Tibial nerve (tissue), 4 donors: ENCODE results near the gene CSRP3. TPM values are rescaled to one million over a fixed set of nuclear protein-coding genes. Genes with fewer than 3 reads are reported as not detected.

Source experiments
- DNase-seq, 2 donors: peaks; one replicate each; pipeline ENCODE4 v3.0.0-alpha.2; 2019; ENCODE audit warnings: low spot score in 2 of 2
- H3K27ac ChIP-seq, 4 donors: fragments of 200-600 bp; sonication (generic) in 3 of 4; one replicate each; pipeline ENCODE4 v1.5.1; 2017 to 2019; ENCODE audit warnings: mild to moderate bottlenecking in 1 of 4
- H3K27me3 ChIP-seq, 2 donors: fragments of 200-600 bp; sonication (generic) in 1 of 2; one replicate each; pipeline versions ENCODE4 v1.5.1 to v1.6.0; 2017 to 2019
- H3K36me3 ChIP-seq, 3 donors: fragments of 200-600 bp; sonication (generic); one replicate each; pipeline ENCODE4 v1.5.1; 2018 to 2019
- H3K4me1 ChIP-seq, 4 donors: fragments of 200-600 bp; sonication (generic) in 3 of 4; one replicate each; pipeline ENCODE4 v1.5.1; 2017 to 2019
- H3K4me3 ChIP-seq, 4 donors: fragments of 200-600 bp; sonication (generic) in 3 of 4; one replicate each; pipeline ENCODE4 v1.5.1; 2017 to 2019; ENCODE audit warnings: mild to moderate bottlenecking in 1 of 4, moderate library complexity in 1 of 4
- H3K9me3 ChIP-seq, 4 donors: fragments of 200-600 bp; sonication (generic) in 3 of 4; one replicate each; pipeline ENCODE4 v1.5.1; 2017 to 2019
- EP300 ChIP-seq, 2 donors: sonication (generic); formaldehyde crosslinking; IDR thresholded peaks; one replicate each; pipeline ENCODE4 v1.6.1; 2017; ENCODE audit warnings: antibody characterized with exemption in 2 of 2, mild to moderate bottlenecking in 1 of 2
- POLR2A ChIP-seq, 2 donors: fragments of 450-650 bp; IDR thresholded peaks; one replicate each; pipeline ENCODE4 v1.6.1; 2017; ENCODE audit warnings: antibody characterized with exemption in 2 of 2, mild to moderate bottlenecking in 2 of 2, moderate library complexity in 2 of 2
- WGBS, 2 donors: methylation state at CpG; one replicate each; pipeline ENCODE4 v1.1.5; 2018; 5-methylcytosine and 5-hydroxymethylcytosine counted together
- total RNA-seq, 4 donors: library from RNA; depleted of rRNA; stranded (reverse); fragments of >200 nt; gene quantifications; one replicate each; pipeline ENCODE4 v1.1.0, GENCODE V29; 2016
- TF ChIP-seq, protein P1 (sequence below), 5 experiments: fragments of 200-600 bp in 3 of 5; fragments of 450-650 bp in 2 of 5; sonication (generic) in 3 of 5; IDR thresholded peaks; one replicate each; pipeline ENCODE4 v1.5.1; 2016 to 2019; ENCODE audit warnings: antibody characterized with exemption in 5 of 5, mild to moderate bottlenecking in 3 of 5, moderate library complexity in 2 of 5

CSRP3 gene
- total RNA-seq, 4 donors from 2014 or later = not detected

DNA sequence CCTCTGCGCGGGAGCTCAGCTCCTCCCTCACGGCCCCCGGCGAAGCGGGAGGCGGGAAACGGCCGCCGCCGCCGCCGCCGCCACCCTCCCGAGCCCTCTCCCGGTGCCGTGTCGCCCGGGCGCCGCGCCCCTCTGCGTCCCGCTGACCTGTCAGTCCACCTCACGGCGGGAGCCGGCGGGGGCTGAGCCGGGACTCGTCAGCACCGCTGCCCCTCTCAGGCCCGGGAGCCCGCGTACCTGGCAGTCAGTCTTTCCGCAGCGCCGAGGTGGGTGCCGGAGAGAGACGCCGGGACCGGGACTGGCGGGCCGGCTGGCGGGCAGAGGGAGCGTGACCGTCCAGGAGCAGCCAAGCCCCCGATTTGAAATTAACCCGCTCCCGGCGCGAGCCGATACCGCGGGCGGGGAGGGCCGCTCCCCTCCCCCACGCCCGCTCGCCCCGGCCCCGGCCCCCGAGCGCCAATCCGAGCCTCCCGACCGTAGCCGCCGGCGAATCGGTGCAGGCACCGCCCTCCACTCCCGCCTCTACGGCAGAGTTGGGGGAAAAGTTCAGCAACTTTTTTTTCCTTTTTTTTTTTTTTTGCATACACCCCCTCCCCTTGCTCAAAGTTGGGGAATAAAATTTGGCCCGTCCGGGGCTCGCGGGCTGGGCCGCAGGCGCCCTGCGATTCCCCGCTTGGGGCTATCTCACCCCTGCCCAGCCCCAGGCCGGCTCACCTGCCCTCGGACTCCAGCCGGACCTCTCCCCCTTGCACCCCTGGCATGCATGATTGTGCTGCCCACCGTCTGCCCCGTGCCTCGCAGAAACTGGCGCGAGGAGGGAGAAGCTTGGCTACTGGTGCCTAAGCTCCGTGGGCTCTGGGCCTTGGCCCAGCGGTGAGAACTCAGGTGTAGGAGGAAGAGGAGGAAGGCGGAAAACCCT is 39.7 kb upstream of the CSRP3 start:
- TF ChIP-seq POLR2A (IDR thresholded peaks at IDR 0.05) (no peak), EP300 (IDR thresholded peaks at IDR 0.05) (no peak)
- TF ChIP-seq, protein P1, sequence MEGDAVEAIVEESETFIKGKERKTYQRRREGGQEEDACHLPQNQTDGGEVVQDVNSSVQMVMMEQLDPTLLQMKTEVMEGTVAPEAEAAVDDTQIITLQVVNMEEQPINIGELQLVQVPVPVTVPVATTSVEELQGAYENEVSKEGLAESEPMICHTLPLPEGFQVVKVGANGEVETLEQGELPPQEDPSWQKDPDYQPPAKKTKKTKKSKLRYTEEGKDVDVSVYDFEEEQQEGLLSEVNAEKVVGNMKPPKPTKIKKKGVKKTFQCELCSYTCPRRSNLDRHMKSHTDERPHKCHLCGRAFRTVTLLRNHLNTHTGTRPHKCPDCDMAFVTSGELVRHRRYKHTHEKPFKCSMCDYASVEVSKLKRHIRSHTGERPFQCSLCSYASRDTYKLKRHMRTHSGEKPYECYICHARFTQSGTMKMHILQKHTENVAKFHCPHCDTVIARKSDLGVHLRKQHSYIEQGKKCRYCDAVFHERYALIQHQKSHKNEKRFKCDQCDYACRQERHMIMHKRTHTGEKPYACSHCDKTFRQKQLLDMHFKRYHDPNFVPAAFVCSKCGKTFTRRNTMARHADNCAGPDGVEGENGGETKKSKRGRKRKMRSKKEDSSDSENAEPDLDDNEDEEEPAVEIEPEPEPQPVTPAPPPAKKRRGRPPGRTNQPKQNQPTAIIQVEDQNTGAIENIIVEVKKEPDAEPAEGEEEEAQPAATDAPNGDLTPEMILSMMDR (IDR thresholded peaks at IDR 0.05) = no peak
- H3K27ac ChIP-seq = no peak overlapping the region
- peaks cover 2 to 82% of the 10 kb centered on the region in 2 donors for H3K27me3 ChIP-seq
- peak overlapping the region; percentile 32 to 68 (median 62) for H3K4me3 ChIP-seq
- H3K4me1 ChIP-seq = peaks cover 0 to 25% (median 15%) of the 10 kb centered on the region in 4 donors
- DNase-seq = no peak
- H3K36me3 ChIP-seq = no peaks in the 10 kb centered on the region
- WGBS, 2 donors = 0 to 1% methylated on average over 45 to 71 of the region's 92 CpGs
- no peaks in the 10 kb centered on the region for H3K9me3 ChIP-seq

DNA sequence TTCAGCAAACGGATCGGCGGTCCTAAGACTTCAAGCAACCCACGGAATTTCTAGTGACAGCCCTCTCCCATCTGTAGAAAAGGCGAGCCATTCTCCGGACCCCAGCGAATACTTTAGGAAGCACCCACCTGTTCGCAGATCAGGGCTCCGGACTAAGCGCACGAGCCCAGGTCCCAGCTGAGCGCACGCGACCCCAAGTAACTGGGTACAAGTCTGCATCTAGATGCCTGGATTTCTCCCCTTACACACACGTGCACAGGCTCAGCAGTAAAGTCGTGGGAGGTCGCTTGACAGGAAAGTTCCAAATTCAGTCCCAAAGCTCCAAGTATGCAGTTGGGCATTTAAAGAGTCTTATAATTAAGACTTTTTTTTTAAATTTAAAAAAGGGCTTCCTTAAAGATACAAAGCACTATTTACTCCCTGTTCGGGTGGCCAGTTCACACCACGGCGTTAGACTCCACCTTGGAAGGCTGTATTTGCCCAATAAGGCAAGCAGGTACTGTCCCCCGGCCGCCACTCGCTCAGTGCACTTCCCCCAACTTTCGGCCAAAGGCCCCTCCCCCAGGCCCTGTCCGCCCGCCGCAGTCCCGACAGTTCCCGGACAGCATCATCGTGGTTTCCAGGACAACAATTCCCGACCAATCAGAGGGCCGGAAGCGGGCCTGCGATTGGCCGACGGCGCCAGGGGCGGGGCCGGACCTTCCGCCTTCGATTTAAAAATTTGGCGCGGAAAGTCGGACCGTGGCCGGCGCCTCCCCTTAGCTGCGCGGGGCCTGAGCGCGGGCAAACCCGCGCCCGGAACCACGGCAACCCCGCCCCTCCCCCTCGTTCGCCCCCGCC is 38.9 kb upstream of the CSRP3 start, which contains the start of gene E2F8:
TSS of gene E2F8 (minus strand) at position 526 of the 840 bp plus-strand sequence. CDS start 824 bp downstream, outside the sequence.
- WGBS, 2 donors = 1 to 2% methylated on average over 39 to 56 of the region's 59 CpGs
- H3K4me3 ChIP-seq = peak within 1 kb of the TSS; percentile 32 to 68 (median 62)
- TF ChIP-seq EP300 (IDR thresholded peaks at IDR 0.05) (peak in 1 of 2 donors; percentile 35), POLR2A (IDR thresholded peaks at IDR 0.05) (no peak)
- DNase-seq = peak; percentile 58 to 84
- H3K27ac ChIP-seq = no peak within 1 kb of the TSS
- H3K36me3 ChIP-seq = no peaks in the 10 kb centered on the region
- H3K4me1 ChIP-seq = peaks cover 0 to 25% (median 15%) of the 10 kb centered on the region in 4 donors
- no peaks in the 10 kb centered on the region for H3K9me3 ChIP-seq
- H3K27me3 ChIP-seq = peaks cover 2 to 76% of the 10 kb centered on the region in 2 donors

DNA sequence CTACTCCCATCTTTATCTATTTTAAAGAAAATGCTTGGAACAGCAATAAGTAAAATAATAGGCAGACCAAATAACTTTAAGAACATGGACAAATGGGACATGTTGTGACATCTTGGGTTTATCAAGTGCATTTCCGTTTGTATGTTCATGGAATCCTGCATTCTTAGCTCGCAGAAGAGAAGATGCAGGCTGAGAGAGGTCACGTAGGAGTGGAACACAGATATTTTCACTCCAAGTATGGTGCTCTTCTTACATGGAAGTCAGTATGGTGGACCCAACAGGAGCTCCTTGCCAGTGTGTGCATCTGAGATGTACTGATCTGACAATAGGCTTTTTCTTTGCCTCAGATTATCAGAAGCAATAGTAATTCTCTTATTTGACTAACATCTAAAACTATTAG is 37.3 kb upstream of the CSRP3 start:
- H3K4me3 ChIP-seq = no peak overlapping the region
- no peaks in the 10 kb centered on the region for H3K36me3 ChIP-seq
- H3K27ac ChIP-seq = no peak overlapping the region
- WGBS, 2 donors = 95 to 98% methylated on average over 3 of the region's 3 CpGs
- H3K4me1 ChIP-seq = peaks cover 0 to 25% (median 15%) of the 10 kb centered on the region in 4 donors
- TF ChIP-seq EP300 (IDR thresholded peaks at IDR 0.05) (no peak), POLR2A (IDR thresholded peaks at IDR 0.05) (no peak)
- H3K9me3 ChIP-seq = no peaks in the 10 kb centered on the region
- H3K27me3 ChIP-seq = peaks cover 2 to 65% of the 10 kb centered on the region in 2 donors
- DNase-seq = no peak

DNA sequence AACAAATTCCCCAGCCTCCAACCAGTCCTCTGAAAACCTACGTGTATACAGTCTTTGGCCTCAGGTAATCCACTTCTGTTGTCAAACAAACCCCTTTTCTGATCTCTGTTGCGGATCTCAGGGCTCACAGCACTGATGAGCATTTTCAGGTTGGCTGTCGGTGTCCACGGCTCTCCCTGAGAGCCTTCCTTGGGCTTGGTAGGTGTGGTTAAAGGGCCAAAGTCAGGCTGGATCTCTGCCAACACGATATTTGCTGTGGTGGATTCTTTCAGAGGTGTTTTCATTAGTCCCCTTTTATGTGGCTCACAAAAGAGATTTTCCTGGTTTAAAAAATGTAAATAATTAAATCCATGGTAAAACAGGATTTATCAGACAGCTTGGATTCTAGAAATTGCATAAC is 36.0 kb upstream of the CSRP3 start:
- H3K27me3 ChIP-seq = peaks cover 2 to 53% of the 10 kb centered on the region in 2 donors

DNA sequence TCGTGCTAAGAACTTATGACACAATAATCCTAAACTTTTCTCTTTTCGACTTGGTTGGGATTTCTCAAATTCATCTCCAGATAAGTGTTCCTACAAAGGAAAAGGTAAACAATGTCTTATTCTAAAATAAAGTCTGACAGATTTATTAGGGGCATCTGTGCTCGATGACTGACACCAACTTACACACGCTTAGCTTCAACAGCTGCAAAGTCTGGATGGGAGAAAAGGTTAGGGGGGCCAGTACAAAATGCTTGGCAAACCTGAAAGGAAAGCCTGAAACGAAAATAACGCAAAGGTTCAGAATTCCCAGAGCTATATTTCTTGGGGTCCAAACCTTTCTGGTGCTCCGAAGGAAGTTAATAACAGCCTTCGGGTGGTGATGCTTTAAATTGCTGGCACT is 35.6 kb upstream of the CSRP3 start:
- peaks cover 0 to 23% (median 13%) of the 10 kb centered on the region in 4 donors for H3K4me1 ChIP-seq
- no peaks in the 10 kb centered on the region for H3K9me3 ChIP-seq
- 83 to 84% methylated on average over 8 of the region's 8 CpGs for WGBS, 2 donors
- H3K27ac ChIP-seq = no peak overlapping the region
- no peak for DNase-seq
- TF ChIP-seq POLR2A (IDR thresholded peaks at IDR 0.05) (no peak), EP300 (IDR thresholded peaks at IDR 0.05) (no peak)
- TF ChIP-seq, protein P1 (IDR thresholded peaks at IDR 0.05) = no peak
- H3K4me3 ChIP-seq = no peak overlapping the region
- peaks cover 0 to 49% of the 10 kb centered on the region in 2 donors for H3K27me3 ChIP-seq
- H3K36me3 ChIP-seq = no peaks in the 10 kb centered on the region

More for the DNA sequence above, 36.0 kb upstream of the CSRP3 start:
- TF ChIP-seq, protein P1 (IDR thresholded peaks at IDR 0.05) = no peak
- TF ChIP-seq POLR2A (IDR thresholded peaks at IDR 0.05) (no peak), EP300 (IDR thresholded peaks at IDR 0.05) (no peak)
- Histone ChIP-seq H3K27ac (no peak overlapping the region), H3K36me3 (no peaks in the 10 kb centered on the region), H3K4me1 (peaks cover 0 to 25% (median 15%) of the 10 kb centered on the region in 4 donors), H3K4me3 (no peak overlapping the region), H3K9me3 (no peaks in the 10 kb centered on the region)
- WGBS, 2 donors = 75 to 82% methylated on average over 5 of the region's 5 CpGs
- no peak for DNase-seq
